Stimulated activated naive CD8-positive, alpha-beta T cell treated with anti-CD3 and anti-CD28 coated beads, Interleukin-15, amount 100 ng/mL, for 72 hours (primary cell): ENCODE data around the gene MORN1.

ENCODE experiments used
- ATAC-seq: fragments of 150-1000 bp; cut with Tn5 transposase; 2 replicates; pipeline ENCODE4 v1.10.0; 2021; ENCODE audit warnings: mild to moderate bottlenecking, moderate library complexity
- DNase-seq, 2 donors: peaks; one replicate each; pipeline ENCODE4 v3.0.0; 2021 to 2022
- H3K27ac Mint-ChIP-seq, 2 donors: one replicate each; pipeline ENCODE4 v1.8.0; 2022; ENCODE audit warnings: mild to moderate bottlenecking in 2 of 2, mixed read lengths in 2 of 2, moderate library complexity in 2 of 2
- H3K27me3 Mint-ChIP-seq: one replicate; pipeline ENCODE4 v1.8.0; 2022; ENCODE audit warnings: mixed read lengths
- H3K4me1 Mint-ChIP-seq: one replicate; pipeline ENCODE4 v1.8.0; 2022; ENCODE audit warnings: mild to moderate bottlenecking, mixed read lengths
- H3K4me3 Mint-ChIP-seq, 2 donors: one replicate each; pipeline ENCODE4 v1.8.0; 2022; ENCODE audit warnings: mild to moderate bottlenecking in 2 of 2, mixed read lengths in 2 of 2, moderate library complexity in 1 of 2
- H3K9me3 Mint-ChIP-seq, 2 donors: one replicate each; pipeline ENCODE4 v1.8.0; 2022; ENCODE audit warnings: mixed read lengths in 2 of 2

MORN1 gene

DNA sequence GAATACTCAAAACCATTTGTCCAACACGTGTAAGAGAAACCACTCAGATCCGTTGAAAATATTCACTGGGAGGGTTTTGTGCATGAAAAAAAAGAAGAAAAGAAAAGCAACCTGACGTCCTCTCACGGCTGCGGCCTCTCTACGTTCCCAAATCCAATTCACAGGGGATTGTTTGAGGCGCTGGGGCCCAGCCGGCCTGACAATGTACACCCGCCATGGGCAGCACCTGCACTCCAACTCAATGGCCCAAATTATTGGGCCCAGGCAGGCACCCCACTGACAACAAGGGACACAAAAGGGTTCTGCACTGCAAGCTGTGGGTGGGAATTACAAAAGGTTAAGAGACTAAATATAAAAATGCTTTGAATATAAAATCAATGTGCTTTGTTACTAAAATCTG lies 41.5 kb downstream of the MORN1 start:
- Mint-ChIP-seq H3K9me3 (no peaks in the 10 kb centered on the region), H3K4me3 (no peak overlapping the region), H3K4me1 (no peaks in the 10 kb centered on the region), H3K27me3 (no peaks in the 10 kb centered on the region), H3K27ac (peak overlapping the region in 1 of 2 donors; percentile 25)
- ATAC-seq (no peak), DNase-seq (no peak)

DNA sequence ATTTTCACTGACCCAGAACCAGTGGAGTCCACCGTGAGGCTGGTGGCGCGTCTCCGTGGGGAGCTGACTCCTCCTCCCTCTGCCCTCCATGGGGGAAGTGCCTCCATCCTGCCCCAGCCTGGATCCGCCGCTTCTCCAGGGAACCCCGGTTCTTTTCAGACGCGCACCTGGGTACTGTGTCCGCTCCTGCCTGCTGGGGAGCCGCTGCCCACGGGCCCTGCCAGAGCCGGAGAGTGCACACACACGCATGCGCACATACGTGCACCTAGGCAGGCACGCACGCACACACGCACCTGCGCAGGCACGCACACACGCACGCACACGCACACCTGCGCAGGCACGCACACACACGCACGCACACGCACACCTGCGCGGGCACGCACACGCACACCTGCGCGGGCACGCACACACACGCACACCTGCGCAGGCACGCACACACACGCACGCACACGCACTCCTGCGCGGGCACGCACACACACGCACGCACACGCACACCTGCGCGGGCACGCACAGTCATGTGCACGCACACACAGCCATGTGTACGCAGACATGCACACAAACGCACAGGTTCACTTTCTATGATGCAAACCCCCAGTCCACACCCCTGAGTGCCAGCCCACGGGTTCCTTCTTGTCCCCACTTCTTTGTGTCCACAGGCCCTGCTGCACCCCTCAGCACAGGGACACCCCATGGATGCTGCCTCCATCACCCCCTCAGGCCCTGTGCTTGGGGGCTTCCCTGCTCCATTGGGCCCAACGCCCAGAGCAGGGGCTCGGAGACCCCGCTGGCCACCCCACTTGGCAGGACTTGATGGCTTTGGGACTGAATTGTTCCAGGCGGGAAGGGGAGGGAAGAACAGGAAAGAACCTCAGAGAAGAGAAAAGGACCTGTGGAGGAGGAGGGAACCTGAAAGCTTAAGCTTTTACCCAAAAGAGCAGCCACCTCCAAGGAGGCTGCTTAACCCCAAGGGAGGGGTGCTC lies 42.7 kb downstream of the MORN1 start:
- no peaks in the 10 kb centered on the region for H3K27me3 Mint-ChIP-seq
- no peak overlapping the region for H3K4me3 Mint-ChIP-seq
- H3K4me1 Mint-ChIP-seq, result no peaks in the 10 kb centered on the region
- H3K27ac Mint-ChIP-seq, result peak overlapping the region in 1 of 2 donors; percentile 57
- DNase-seq, result no peak
- no peak for ATAC-seq
- no peaks in the 10 kb centered on the region for H3K9me3 Mint-ChIP-seq

GRCh38 chr1:2347896-2348295 lies 43.5 kb downstream of the MORN1 start:
- DNase-seq, result no peak
- Mint-ChIP-seq H3K4me1 (no peaks in the 10 kb centered on the region), H3K27ac (peak overlapping the region in 1 of 2 donors; percentile 74), H3K4me3 (no peak overlapping the region), H3K27me3 (no peaks in the 10 kb centered on the region), H3K9me3 (no peaks in the 10 kb centered on the region)
- ATAC-seq, result no peak

DNA sequence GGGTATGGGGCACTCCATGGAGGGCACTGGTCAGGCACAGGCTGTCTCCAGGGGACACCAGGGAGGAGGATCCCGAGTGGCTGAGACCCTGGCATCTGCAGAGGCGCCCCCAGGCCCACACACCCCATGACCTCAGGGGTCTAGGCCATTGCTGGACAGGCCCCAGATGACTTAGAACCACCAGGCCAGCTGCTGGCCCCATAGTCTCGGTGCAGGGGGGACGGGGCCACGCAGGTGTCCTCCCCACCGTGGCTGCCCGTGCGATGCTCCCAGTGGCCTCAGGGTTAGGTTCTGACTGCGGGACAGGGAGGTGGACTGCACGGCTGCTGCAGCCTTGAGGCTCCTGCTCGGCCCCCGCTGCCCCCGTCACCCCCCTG lies 44.0 kb downstream of the MORN1 start:
- Mint-ChIP-seq H3K27ac (no peak overlapping the region), H3K4me1 (no peaks in the 10 kb centered on the region), H3K9me3 (no peaks in the 10 kb centered on the region), H3K27me3 (no peaks in the 10 kb centered on the region), H3K4me3 (no peak overlapping the region)
- DNase-seq (no peak), ATAC-seq (no peak)

GRCh38 chr1:2346691-2347408 lies 44.5 kb downstream of the MORN1 start:
- Mint-ChIP-seq H3K4me3 (no peak overlapping the region), H3K4me1 (no peaks in the 10 kb centered on the region), H3K27ac (no peak overlapping the region), H3K9me3 (no peaks in the 10 kb centered on the region), H3K27me3 (no peaks in the 10 kb centered on the region)
- ATAC-seq (no peak), DNase-seq (no peak)

DNA sequence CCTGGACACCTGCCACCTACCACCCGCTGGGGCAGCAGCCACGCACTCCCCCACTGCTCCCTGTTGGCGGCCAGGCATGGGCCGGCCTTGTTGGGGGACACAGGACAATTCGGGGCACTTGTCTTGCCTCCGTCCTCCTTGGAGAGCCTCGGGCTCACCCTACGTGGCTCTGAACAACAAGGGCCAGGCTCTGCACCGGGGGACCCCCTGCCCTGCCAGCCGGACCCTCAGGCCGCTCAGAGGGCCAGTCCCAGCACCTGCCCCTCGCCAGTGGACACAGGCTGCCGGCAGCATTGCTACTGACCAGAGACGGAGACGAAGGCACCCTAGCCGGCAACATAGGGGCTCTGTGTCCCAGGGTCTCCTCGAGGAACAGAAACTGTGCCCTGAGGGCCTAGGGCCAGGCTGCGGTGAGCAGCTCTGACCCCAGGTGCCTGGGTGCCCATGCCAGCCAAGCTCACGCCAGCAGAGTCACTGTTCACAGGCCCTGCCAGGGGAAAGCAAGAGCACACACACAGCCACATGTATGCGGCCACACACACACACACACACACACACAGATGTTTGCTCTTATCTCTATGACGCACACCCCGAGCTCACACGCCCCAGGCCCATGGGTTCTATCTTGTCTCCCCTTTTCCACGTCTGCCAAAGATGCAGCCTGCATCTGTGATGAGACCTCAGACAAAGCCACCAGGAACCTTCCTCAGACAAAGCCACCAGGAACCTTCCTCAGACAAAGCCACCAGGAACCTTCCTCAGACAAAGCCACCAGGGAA lies 45.9 kb downstream of the MORN1 start:
- no peaks in the 10 kb centered on the region for H3K4me1 Mint-ChIP-seq
- ATAC-seq (no peak), DNase-seq (no peak)
- H3K27ac Mint-ChIP-seq, result no peak overlapping the region
- H3K9me3 Mint-ChIP-seq, result no peaks in the 10 kb centered on the region
- H3K27me3 Mint-ChIP-seq, result no peaks in the 10 kb centered on the region
- no peak overlapping the region for H3K4me3 Mint-ChIP-seq

- no peak overlapping the region for H3K27ac Mint-ChIP-seq
- H3K9me3 Mint-ChIP-seq, result no peaks in the 10 kb centered on the region
- ATAC-seq (no peak), DNase-seq (no peak)
- H3K4me1 Mint-ChIP-seq, result no peaks in the 10 kb centered on the region
- no peak overlapping the region for H3K4me3 Mint-ChIP-seq
- H3K27me3 Mint-ChIP-seq, result no peaks in the 10 kb centered on the region
Observed at GRCh38 chr1:2344744-2345296, 46.5 kb downstream of the MORN1 start.

- ATAC-seq (no peak), DNase-seq (no peak)
- Mint-ChIP-seq H3K4me1 (no peaks in the 10 kb centered on the region), H3K27ac (no peak overlapping the region), H3K9me3 (no peaks in the 10 kb centered on the region), H3K27me3 (no peaks in the 10 kb centered on the region), H3K4me3 (no peak overlapping the region)
Observed at GRCh38 chr1:2344121-2344681, 47.2 kb downstream of the MORN1 start.

DNA sequence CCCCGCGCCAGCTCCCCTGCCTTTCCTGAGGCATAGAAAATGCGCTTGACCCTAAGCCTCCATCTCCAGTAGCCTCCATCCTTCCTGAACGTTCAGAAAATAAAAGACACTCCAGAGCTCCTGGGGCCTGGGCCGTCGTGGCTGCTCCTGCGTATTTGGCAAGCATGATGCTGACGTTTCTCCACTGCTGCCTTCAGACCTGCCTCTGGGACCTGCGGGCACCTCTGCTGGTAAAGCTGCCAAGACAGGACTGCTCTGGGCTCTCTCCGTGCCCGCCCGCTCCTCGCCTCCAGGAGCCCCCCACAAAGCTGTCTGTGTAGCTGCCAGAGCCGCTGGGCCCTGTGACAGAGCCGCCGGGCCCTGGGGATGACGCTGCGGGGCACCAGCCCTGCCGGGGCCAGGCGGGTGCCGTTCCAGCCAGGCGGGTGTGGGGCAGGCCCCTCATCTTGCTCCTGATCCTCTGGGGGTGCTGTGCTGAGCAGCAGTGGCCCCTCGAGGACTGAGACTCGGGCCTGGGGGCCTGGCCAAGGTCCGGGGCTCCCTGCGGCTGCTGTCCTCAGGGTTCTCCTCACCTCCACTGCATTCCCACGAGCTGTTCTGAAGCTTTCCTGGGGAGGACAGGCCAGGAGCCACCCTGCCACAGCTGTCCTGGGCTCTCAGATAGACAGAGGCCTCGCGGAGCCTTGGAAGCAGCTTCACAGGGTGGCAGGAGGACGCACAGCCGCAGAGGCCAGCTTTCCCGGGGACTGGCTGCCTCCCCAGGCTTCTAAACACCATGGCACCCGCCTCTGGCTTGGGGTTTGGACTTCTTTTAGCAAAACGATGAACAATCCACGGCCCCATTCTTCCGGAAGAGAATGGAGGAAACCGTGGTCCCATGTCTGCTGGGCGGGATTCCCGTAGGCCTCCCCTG lies 48.1 kb downstream of the MORN1 start:
- no peaks in the 10 kb centered on the region for H3K27me3 Mint-ChIP-seq
- ATAC-seq (no peak), DNase-seq (no peak)
- no peak overlapping the region for H3K27ac Mint-ChIP-seq
- no peak overlapping the region for H3K4me3 Mint-ChIP-seq
- no peaks in the 10 kb centered on the region for H3K9me3 Mint-ChIP-seq
- H3K4me1 Mint-ChIP-seq, result no peaks in the 10 kb centered on the region

GRCh38 chr1:2342384-2343022 lies 48.9 kb downstream of the MORN1 start:
- no peak for ATAC-seq
- no peak overlapping the region for H3K27ac Mint-ChIP-seq

GRCh38 chr1:2341706-2342383 lies 49.5 kb downstream of the MORN1 start:
- no peaks in the 10 kb centered on the region for H3K4me1 Mint-ChIP-seq
- H3K9me3 Mint-ChIP-seq, result no peaks in the 10 kb centered on the region
- H3K27ac Mint-ChIP-seq, result no peak overlapping the region
- H3K27me3 Mint-ChIP-seq, result no peaks in the 10 kb centered on the region
- ATAC-seq (no peak), DNase-seq (no peak)
- no peak overlapping the region for H3K4me3 Mint-ChIP-seq

More at GRCh38 chr1:2342384-2343022, 48.9 kb downstream of the MORN1 start:
- H3K27me3 Mint-ChIP-seq, result no peaks in the 10 kb centered on the region
- no peak for DNase-seq
- no peaks in the 10 kb centered on the region for H3K4me1 Mint-ChIP-seq
- no peaks in the 10 kb centered on the region for H3K9me3 Mint-ChIP-seq
- no peak overlapping the region for H3K4me3 Mint-ChIP-seq

DNA sequence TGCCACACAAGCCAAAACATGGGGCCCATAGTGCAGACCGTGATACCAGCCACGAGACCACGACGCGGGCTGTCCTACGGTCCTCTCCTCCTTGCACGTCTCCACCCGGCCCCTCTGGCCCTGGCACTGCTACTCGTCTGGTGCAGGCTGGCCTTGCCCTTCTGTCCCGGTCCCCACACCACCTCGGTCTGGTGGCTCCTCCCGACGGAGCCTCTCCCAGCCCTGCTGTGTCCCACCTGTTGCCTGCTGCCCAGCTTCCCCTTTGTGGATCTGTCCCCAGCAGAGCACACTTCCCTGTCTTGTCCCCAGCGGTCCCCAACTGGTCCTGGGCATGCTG lies 50.5 kb downstream of the MORN1 start:
- Mint-ChIP-seq H3K4me1 (no peaks in the 10 kb centered on the region), H3K27ac (no peak overlapping the region), H3K9me3 (no peaks in the 10 kb centered on the region), H3K27me3 (no peaks in the 10 kb centered on the region), H3K4me3 (no peak overlapping the region)
- ATAC-seq (no peak), DNase-seq (no peak)

DNA sequence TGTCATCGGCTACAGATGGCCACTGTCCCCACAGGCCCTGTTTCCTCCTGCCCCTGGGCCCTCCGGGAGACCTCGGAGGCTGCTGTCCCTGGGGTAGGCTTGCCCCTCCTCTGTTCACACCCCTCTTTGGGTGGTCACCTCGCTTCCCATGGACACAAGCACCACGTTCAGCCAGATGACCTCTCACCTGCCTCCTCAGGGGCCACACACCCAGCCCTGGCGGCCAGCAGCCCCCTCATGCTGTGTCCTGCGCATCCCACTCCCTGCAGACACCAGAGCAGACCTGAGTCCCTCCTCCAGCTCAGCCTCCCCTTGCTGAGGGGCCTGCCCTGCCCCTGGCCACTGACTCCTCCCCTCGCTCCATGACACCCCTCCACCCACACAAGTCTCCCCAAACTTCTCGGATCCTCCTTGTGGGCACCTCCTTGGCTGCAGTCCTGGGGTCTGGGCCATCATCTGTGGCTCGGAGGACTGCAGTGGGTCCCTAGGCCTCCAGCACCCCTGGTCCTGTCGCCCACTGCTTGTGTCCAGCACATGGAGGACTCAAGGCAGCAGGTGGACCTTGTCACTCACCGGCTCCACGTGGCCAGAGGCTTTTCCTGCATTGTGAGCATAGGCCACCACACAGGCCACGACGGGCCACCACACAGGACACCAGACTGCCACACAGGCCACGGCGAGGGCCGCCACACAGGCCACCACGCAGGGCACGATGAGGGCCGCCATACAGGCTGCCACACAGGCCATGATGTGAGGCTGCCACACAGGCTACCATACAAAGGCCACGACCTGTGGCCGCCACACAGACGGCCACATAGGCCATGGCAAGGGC lies 51.1 kb downstream of the MORN1 start:
- Mint-ChIP-seq H3K27me3 (no peaks in the 10 kb centered on the region), H3K9me3 (no peaks in the 10 kb centered on the region), H3K27ac (no peak overlapping the region), H3K4me3 (no peak overlapping the region), H3K4me1 (no peaks in the 10 kb centered on the region)
- ATAC-seq (no peak), DNase-seq (no peak)
